COLO668 (cell line): ENCODE measurements around the gene EME1.

Source experiments
- DNase-seq: peaks from one replicate; lab custom pipeline; 2025; ENCODE audit not compliant: unreplicated experiment; lab: John Stamatoyannopoulos, UW

The EME1 gene

DNA sequence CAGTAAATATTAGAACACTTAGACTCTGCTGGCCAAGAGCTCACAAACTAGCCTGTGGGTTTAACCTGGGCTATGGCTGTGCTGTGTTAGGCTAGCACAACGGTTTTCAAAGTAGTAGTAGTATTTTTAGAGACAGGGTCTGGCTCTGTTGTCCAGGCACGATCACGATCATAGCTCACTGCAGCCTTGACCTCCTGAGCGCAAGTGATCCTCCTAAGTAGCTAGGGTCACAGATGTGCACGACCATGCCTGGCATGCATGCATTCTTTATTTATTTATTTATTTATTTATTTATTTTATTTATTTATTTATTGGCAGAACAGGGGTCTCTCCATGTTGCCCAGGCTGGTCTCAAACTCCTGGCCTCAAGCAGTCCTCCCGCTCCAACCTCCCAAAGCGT is 10.4 kb upstream of the EME1 start:
- no peak for DNase-seq

DNA sequence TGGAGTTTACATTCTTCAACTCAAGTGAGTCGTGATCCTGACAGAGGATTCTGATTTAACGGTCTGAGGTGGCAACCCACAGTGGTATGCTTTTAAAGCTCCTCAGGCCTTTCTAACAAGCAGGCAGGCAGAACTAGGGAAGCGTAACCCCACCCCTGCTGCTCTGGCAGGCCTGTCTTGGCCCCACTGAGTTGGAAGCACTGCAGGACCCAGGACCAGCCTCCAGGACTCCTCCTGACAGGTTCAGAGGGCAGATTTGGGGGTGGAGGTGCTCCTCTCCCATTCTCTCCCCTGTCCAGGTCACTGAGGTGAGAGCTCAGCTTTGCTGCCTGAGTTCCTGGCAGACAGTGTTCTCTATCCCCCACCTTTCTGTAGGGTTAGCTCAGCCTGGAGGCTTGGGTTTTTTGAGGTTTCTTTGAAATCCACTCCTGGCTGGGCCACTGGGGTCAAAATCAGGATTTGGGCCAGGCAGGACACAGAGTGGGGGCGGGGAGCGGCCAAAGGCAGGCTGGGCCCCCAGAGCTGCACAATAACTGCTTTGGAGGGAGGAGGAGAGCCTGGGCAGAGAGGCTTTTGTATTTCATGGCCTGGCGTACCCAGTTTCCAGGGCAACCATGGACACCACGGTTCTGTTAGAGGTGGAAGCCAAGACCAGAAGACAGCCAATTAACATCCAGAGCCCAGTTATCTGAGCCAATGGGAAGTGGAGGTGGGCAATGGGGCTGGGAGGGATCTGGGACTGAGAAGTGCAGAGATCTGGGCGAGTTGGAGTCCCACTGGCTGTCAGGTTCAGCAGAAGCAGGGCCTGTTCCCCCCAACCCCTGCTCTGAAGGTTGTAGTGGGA is 9.6 kb upstream of the EME1 start:
- DNase-seq, result no peak

DNA sequence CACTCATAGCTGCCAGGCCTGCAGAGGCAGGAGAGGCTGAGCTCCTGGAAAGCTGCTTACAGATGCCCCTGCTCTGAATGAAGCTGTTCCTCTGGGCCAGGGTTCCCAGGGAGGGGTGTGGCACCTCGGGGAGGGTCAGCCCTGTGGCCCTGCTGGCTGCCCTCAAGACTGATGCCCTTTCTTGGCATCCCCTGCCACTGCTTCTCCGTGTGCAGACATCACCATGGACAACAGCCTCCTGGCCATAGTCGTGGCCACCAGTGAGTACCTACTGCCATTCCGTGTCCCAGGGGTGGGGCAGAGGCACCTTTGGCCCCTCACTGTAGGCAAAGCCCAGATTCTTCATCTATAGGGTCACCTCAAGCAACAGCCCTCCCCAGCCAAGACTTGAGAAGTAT is 9.0 kb upstream of the EME1 start:
- no peak for DNase-seq

DNA sequence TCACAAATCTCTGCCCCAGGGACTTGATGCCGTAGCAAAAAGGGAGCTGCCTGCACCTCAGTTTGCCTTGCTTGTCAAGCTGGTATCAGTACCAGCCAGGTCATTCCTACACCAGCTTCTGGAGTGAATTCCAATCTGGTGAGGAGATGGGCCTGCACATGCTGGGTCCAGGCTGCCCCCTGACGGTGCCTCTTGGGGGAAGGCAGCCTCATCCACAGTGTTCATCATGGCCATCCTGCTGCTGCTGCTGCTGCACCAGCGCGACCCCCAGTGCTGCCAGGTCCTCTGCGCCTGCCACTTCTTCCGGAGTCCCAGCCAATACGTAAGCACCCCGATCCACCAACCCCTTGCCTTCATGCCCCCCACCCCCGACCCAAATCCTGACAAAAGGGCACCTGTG is 8.3 kb upstream of the EME1 start:
- no peak for DNase-seq

DNA sequence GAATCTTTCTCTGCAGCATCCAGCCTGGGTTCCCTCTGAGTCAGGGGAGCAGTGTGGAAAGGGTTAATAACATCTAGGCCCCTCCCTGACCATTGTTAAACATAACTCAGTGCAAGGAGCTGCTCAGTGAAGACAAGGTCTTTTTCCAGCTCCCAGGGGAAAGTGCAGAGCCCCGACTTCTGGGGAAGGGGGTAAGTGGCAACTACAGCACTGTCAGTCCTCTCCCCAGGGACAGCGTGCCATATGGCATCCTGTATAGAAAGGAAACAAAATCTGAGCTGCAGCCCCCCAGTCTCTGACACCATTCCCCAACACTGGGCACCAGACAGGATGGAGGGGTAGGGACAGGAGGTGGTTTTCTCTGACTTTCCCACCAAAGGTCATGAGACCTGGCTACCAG is 7.9 kb upstream of the EME1 start:
- no peak for DNase-seq

DNA sequence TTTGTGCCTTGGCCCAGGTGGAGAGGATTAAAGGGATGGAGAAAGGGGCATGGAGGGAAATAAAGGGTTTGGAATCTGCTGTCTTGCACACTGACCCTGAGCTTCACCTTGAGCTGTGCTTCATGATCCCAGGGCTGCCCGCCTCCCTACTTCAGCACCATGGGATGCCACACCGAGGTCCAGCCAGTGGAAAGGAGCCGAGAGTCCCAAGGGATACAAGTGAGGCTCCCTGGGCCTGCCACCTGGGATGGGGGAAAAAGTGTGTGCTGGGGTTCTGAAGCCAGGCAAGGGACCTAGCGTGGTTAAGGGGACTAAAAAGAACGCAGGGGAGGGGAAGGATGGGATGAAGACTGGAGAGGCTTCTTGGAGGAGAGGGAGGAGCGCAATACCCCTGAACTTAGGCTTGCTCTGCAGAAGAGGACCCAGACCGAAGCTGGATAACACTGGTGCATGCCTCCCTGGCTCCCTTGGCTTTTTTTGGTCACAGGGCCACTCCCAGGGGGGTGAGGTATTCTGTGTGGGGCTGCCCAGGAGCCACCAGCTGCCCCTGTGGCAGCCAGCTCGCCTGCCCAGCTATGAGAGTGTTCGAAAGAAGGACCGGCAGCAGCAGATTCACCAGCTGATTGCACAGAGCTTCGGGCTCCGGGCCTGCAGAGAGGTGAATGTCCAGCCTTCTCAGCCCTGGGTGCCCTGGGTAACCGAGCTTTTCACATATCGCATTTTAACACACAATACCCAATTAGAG is 7.2 kb upstream of the EME1 start:
- no peak for DNase-seq

DNA sequence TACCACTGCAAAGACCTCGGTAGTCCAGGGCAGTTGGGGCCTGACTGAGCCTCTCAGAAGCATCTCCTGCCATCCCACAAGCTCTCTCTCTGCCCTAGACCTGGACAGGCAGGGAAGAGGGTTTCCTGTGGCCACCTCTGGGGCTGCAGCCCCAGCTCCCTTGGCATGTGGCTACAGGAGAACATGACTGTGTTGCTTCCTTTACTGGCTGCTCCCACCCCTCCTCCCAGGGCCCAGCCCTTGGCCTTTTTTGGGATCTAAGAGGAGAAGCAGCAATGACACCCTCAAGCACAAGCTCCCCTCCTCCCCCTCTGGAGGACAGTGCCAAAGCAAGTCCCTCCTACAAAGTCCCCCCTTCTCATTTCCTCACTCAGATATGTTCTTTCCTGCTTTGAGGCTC is 5.6 kb upstream of the EME1 start:
- no peak for DNase-seq

DNA sequence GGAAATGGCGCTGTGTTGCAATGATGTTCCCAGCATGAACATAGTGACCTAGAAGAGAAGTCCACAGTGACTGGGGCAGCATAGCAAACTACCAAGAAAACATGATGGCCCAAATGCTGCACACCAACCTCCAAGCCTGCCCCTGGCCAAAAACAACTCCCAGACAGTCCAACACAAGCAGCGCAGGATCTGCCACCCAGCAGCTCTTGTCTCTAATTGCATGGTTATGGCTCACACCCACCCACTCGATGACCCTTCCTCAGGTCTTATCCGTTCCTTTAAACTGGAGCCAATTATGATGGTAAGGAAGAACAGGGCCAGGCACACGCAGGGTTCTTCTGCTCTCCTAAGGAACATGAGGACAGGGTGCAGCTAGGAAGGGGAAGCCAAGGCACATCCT is 3.0 kb upstream of the EME1 start:
- no peak for DNase-seq

DNA sequence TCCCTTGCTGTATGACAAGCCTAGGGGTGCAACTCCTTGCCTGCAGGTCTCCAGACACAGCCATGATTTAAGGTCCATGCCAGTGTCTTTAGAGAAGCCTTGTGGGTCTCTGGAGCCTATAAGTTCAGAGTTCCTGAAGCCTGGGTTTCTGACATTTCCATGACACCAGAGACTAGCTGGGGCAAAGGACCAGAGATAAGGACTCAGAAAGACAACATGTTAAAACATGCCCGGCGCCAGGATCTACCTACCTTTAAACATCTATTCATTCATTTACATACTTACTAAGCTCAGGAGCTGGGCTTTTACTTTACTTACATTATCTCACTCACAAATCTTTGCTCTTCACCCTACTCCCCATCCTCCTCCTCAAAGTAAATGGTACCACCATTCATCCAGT is 1.5 kb upstream of the EME1 start:
- no peak for DNase-seq

DNA sequence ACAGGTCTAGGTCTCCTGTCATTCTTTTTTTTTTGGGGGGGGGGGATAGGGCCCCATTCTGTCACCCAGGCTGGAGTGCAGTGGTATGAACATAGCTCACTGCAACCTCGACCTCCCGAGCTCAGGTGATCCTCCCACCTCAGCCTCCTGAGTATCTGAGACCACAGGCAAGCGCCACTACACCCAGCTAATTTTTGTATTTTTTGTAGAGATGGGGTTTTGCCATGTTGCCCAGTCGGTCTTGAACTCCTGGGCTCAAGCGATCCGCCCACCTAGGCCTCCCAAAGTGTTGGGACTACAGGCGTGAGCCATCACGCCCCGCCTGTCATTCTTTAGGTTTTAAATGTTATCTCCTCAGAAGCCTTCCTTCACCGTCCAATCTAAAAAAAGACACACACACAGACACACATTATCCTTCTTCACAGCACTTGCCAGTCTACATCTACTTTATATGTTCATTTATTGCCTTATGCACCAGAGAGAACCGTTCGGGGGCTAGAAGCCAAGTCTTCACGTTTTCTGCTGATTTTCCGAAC is 739 bp upstream of the EME1 start:
- DNase-seq, result no peak

DNA sequence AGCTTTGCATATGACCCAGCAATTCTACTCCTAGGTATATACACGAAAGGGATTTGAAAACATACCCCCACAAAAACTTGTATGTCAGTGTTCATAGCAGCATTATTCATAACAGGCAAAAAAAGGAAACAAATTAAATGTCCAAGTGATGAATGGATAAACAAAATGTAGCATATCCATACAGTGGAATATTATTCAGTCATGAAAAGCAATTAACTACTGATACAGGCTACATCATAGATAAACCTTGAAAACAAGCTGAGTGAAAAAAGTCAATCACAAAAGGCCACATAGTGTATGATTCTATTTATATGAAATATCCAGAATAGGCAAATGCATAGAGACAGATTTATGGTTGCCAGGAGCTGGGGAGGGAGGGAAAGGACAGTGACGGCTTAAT is 676 bp downstream of the EME1 start:
- no peak for DNase-seq

DNA sequence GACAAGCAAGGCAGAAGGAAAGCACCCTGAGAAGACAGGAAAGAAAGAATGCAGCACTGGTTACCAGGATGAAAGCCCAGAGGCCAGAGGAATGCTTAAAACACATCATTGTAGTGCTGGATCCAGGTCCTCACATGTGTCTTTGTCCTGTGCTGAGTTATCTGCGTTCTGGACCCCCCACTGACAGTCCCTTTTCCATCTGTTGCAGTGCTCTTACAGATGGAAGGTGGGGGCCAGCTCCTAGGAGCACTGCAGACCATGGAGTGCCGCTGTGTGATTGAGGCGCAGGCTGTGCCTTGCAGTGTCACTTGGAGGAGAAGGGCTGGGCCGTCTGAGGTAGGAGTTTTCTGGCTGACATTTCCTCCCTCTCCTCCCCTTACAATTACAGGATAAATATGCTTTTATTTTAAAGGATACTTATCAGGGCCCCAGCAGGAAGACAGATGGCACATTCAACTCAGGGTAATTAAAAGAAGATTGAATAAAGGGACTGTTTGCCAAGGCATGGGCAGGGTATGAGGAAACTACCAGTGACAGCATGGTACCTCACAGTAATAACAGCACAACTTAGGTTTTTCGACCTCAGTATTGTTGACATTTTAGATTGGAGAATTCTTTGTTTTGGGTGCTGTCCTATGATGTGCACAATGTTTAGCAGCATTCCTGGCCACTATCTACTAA is 3.0 kb downstream of the EME1 start:
- DNase-seq, result no peak

DNA sequence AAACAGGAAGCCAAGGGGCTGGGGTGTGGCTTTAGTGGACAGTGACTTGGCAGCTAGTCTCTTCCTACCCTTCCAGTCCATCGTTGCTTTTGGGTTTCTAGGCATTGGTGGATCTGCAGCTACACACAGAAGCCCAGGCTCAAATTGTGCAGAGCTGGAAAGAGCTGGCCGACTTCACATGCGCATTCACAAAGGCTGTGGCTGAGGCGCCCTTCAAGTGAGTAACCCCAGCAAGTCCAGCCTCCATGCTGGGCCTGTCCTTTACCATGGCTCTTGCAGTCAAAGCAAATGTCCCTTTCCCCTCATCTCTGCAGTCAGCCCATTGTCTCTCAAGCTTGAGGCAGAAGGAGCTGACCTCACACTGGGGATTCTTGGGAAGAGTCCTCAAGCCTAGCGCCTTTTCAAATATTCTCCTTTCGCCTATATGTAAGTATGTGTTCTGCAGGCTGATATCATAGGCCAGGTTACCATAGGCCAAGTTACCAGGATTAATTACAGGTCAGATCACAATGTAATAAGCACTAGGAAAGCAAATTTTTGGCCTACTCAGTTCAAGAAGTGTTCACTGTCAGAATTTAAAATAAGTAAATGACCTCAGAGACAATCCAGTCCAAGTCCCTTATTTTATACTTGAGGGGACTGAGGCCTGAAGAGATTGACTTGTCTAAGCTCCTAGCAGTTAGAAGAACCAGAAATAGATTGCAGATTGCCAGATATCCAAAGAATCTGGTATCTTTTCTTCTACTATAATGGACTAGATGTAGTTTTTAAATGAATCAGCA is 6.5 kb downstream of the EME1 start:
- no peak for DNase-seq

DNA sequence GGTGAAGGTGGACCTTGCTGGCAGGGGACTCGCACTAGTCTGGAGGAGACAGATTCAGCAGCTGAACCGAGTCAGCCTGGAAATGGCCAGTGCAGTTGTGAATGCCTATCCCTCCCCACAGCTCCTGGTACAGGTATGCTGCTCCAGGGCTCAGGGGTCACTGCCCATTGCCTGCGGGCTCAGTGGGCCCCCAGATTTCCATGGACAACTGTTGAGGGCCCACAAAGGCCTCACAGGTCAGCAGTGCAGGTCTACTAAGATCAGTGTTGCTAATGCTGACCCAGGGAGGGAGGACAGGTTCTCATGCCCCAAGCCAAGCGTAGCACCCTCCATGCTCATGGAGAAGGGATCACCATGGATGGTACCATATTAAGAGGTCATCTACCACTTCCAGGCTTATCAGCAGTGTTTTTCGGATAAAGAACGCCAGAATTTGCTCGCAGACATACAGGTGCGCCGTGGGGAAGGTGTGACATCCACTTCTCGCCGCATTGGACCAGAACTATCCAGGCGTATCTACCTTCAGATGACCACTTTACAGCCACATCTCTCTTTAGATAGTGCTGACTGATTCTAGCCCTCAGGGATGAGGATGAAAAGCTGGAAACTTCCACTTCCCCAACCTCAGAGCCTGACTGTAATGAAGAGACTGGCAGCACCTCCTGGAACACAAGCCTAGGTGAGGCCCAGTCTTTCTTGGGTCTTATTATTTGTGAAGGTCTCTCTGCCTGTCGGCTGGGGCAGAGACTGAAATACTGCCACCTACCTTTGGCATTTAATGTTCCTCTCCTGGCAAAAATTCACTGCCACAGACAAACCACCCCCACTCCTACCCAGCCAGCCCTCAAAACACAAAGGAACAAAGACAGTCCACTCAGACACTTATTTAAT is 7.6 kb downstream of the EME1 start:
- no peak for DNase-seq

DNA sequence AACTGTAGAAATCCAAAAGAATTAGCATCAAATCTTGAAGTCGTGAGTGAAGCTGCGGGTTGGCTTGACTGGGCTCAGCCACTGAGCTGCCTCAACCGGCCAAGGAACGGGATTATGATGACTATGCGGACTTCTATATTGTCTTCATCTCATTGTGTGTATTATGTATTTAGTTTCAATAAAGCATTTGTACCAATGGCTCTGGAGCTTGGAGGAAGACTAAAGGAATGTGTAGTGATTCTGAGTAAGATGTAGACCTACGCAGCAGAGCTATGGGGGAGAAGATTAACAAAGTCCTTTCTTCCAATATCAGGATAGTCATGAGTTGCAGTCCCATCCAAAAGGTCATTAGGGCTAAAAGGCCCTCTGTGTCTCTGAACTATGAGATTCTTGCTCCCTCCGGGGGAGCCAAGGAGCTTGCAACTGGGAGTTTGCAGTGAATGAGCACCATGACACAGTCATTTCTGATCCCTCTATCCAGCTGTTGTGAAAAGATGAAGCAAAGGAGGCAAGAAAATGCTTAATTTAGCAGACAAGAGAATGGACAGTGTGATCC is 8.3 kb downstream of the EME1 start:
- no peak for DNase-seq

DNA sequence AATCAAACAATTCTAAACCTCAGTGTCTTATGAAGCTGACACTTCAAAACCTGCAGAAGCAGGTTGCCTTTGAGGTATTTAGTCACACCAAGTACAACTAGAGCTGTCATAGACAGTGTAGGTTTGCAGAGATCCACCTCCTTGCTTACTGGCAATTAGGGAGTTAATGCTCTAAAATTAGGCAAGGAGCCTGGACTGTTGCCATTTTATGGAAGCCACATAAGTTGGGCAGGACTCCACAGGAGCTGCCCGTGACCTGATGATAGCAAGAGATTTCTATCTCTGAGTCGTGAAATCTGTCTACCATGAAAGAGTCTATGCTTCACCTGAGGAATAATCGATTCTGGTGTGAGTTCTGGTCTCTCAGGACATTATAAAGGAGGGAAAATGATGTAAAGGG is 8.9 kb downstream of the EME1 start:
- no peak for DNase-seq

DNA sequence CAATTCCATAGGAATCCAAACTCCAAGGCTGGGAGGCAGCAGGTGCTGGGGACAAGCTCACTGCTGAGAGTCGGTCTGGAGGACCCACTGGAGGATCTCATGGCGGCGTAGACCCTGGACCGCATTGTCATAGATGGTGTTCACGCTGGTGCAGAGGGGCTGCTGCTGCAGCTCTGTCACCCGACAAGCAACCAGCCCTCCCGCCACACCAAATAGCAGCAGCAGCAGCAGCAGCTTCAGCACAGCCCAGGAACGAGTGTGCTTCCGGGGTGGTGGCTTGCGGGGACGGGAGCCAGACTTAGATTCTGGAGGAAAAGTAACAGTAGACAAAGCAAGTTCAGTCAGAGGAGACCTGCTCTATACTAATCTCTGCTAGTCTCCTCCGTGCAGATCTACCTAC is 9.9 kb downstream of the EME1 start:
- DNase-seq, result no peak

DNA sequence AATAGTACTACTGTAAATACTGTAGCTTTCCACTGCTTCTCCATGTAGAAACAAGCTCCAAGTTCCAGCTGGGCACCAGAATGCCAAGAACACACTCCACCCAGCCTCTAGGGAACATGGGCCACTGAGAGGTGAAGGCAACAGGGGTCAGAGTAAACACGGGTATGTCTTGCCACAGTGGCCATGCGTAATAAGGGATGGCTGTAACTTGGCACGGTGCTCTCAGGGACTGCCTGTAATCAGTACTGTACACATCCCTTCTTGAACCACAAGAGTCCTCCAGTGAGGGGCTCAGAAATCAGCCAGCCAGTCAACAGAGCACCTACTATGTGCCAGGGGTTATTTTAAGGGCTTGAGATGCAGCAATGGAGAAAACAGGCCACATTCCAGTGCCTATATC is 13.5 kb downstream of the EME1 start:
- DNase-seq, result no peak

DNA sequence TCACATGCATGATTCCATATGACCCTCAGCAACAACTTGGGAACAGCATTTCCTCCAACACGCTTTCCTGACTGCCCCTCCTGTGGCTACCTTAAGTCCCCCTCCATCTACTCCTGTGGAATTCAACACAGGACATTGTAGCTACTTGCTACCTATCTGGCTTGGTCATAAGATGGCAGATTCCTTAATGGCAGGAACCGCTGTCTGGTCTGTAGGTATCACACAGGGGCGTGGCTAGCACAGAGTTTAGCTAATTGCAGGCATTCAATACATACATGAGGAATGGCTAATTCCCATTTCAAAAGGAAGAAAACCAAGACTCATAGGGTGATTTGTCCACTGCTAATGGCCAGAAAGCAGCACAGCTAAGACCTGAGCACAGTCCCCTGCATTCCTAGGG is 15.7 kb downstream of the EME1 start:
- no peak for DNase-seq

DNA sequence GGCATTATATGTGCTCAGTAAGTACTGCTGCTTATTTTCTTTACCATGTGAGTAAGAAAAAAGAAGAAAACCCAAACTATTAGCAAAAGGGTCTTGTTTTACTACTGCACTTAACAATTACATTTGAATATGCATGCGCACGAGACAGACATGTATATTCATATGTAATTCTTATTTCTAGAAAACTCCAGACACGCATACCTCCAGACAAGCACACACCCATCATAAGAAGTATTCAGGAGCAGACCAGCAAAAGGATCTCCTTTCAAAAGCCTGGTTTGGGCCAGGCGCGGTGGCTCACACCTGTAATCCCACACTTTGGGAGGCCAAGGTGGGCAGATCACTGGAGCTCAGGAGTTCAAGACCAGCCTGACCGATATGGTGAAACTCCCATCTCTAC is 16.5 kb downstream of the EME1 start:
- DNase-seq, result no peak
